GM12878 (cell line): ENCODE data around the gene CARHSP1.

Experiments used
- CTCF ChIP-seq, 3 experiments: IDR thresholded peaks in 2 of 3; conservative IDR thresholded peaks in 1 of 3; 2 replicates each; pipeline ENCODE4 v1.5.1; 2011; ENCODE audit warnings: low read depth in 3 of 3, low read length in 3 of 3, mild to moderate bottlenecking in 3 of 3, control low read depth in 2 of 3, moderate library complexity in 2 of 3, inconsistent platforms in 1 of 3, mixed read lengths in 1 of 3; ENCODE audit not compliant: control insufficient read depth in 2 of 3, insufficient read depth in 1 of 3; ENCODE audit errors: extremely low read depth in 1 of 3
- JUNB ChIP-seq: IDR thresholded peaks from 2 replicates; pipeline ENCODE4 v1.6.1; 2016; ENCODE audit warnings: antibody characterized with exemption, mild to moderate bottlenecking
- POLR2A ChIP-seq: IDR thresholded peaks from 2 replicates; pipeline ENCODE4 v1.6.1; 2011; ENCODE audit warnings: low read depth, mild to moderate bottlenecking, low read length
- USF2 ChIP-seq: IDR thresholded peaks from 2 replicates; pipeline ENCODE4 v1.6.1; 2011; ENCODE audit warnings: low read depth, low read length, improper control_type of control experiment, borderline replicate concordance

- TF ChIP-seq POLR2A (peak; percentile 65), JUNB (no peak), USF2 (no peak), CTCF (IDR thresholded peaks at IDR 0.05 in 2 of 3, conservative IDR thresholded peaks at IDR 0.05 in 1 of 3; ENCODE audit: control insufficient read depth in 2 of 3, extremely low read depth in 1 of 3, insufficient read depth in 1 of 3, low read depth in 3 of 3, low read length in 3 of 3) (no peak)
Measured at GRCh38 chr16:8849411-8850011, 19.3 kb downstream of the CARHSP1 start.
